GM19035 (cell line): ENCODE data around the gene WNT11.
A peak's percentile ranks its signal among the peaks of the same experiment; 100 is the strongest.

Experiments used
- ATAC-seq: cut with Tn5 transposase; IDR thresholded peaks from one replicate; pipeline ENCODE4 v1.9.1; 2021; ENCODE audit not compliant: unreplicated experiment

The WNT11 gene

GRCh38 chr11:76238551-76238950 lies 32.2 kb upstream of the WNT11 start:
- ATAC-seq: no peak

DNA sequence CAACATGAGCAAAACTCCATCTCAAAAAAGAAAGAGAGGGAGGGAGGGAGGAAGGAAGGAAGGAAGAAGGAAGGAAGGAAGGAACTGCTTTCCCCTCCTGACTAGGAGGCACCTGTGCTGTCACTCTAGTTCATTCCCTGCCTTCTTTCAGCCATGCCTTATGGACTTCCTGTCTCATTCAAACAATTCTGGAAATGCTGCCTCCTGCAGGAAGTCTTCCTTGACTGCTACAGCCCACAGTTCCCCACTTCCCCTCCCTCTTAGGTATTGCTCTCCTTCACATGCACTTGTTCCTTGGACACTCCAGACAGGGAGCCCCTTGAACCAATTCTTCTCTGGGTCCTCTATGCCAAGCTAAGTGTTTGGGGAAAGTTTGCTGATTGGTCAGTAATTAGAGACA lies 31.6 kb upstream of the WNT11 start:
- no peak for ATAC-seq

DNA sequence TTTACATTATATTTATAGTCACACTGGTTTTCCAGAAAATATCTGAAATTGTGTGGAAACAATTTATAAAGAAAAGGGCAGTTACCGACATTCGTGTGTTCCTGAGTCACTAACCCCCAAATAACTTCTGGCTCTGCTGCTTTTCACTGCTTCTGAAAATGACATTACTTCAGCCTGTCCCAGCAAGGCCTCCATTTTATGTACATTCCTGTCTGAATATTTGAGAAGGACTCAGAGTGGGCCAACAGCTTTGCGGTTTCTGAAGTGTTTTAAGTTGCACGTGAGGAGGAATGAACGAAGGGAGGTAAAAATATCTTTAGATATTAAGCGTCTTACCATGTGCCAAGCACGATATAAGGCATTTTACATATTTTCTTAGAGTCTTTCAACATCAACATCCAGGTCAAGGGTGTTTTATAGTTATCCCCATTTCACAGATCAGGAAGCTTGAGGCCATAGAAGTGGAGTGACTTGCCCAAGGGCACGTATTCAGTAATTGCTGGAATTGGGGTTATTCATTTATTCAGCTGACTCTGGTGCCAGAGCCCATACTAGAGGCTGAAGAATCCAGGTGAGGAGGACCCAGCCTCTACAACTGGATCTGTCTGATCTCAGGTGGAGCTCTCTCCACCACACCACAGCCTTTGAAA lies 30.8 kb upstream of the WNT11 start:
- ATAC-seq: no peak

DNA sequence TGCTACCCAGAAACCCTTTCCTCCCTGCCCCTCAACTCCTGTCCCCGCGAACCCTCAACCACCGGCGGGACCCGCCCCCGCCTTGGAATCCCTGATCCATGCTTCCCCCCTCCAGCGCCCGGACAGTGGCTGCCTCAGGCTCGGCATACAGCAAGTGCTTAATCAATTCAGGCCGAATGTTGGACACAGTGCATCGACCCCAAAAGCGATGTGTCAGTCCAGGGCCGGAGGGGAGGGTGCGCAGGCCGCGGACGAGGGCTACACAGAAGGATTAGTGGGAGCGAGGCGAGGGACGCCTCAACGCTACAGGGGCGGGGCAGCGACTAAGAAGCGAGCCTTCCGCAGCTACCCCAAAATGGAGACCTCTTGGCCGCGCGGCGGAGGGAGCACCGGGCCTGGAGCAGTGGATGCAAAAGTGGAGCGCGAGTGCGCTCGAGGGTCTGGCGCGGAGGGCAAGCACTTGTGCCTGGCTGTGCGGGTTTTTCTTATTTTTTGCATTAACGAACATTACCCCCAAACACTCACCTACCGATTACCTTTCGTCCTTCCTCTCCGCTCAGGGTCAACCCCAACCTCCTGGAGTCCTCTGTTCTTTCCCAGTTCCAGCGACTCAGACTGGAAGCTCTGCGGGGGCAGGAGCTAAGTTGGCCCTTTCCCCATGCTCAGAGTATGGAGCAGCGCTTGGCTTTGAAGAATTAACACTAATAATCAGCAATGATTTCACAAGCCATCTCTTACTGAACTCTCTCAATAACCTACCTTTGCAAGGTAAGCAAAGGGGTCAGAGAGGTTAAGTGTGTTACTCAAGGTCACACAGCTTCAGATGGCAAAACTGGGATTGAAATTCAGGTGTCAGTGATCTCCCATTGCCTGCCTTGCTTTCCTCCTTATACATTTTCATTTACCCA lies 30.0 kb upstream of the WNT11 start:
- ATAC-seq: peak; percentile 12

DNA sequence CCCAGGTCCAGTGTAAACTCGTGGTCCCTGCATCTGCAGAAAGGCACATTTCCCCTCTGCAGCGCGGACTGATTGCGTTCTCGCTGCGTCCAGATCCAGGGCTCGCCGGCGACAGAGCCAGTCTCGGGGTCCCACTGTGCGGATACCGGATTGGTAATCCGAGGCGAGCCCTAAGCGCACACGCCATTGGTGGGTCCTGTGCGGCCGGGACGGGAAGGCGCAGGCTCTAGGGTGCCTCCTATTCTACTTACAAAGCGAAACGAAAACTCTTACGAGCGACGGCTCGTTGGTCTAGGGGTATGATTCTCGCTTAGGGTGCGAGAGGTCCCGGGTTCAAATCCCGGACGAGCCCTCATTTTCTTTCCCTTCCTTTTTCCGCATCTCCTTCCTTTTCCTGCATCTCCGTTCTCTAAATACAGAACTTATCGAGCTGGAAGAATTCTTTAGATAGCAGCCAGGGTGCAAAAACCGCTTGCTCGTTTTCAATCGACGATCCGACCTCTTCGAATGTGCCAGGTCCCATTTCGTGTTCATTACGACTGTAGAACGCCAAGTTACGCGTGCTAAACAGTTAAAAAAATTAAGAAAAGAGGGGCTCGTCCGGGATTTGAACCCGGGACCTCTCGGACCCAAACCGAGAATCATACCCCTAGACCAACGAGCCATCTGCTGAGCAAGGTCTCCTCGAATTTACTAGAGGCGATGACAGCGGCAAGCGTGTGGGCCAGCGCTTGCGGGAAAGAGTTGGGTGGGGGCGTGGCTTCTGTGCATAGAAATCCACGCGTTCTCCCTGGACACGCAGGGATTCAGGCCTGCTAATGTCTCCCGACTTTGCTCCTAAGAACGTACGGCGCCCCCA lies 29.2 kb upstream of the WNT11 start:
- ATAC-seq: peak; percentile 65

GRCh38 chr11:76234416-76235232 lies 28.3 kb upstream of the WNT11 start:
- ATAC-seq: peak; percentile 27

DNA sequence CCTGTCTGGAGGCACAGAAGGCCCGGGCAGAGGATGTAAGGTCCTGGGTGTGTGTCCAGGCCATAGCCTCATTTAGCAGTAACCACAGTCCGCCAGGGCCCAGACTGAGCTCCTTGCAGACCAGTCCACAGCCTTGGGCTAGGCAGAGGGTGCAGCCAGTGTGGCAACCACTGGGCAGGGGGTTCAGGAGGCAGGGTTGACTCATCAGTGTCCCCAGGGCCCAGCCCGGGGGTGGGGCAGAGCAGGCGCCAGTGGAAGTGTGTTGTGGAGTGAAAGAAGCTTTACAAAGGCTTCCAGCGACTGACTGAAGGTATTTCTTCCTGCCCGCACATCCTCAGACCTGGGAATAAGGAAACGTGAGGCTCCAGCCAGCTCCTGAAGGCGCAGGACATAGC lies 27.7 kb upstream of the WNT11 start:
- no peak for ATAC-seq

GRCh38 chr11:76233196-76233921 lies 27.1 kb upstream of the WNT11 start:
- ATAC-seq: no peak

DNA sequence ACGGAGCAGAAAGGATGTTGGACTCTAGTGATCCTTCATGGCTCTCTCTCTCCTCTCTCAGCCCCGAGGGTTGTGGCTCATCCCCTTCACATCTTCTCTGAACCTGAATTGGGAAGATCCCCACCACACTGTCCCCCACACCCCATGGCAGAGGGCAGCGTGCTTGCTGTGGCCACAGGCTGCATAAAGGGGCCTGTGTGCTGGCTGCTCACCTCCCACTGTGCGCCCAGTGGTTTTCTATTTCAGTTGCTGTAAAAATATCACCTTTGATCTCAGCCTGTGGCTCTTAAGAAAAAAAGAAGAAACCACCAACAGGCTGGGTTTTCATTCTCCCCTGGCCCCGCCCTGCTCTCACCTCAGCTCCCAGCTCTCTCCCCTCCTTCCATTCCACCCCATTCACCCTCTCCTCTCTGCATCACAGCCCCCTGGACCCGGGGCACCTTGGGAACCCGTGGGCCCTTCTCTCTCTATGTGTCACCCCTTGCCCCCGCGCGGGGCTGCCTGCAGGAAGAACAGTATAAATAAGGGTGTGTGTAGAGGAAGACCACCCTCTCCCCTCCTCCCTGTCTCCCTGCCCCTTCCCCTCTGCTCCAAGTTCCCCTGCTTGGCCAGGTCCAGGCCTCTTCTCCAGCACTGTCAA lies 25.8 kb upstream of the WNT11 start:
- no peak for ATAC-seq

- no peak for ATAC-seq
Observed at GRCh38 chr11:76231121-76231738, 24.9 kb upstream of the WNT11 start.

- ATAC-seq: no peak
Observed at GRCh38 chr11:76230392-76230791, 24.1 kb upstream of the WNT11 start.

- no peak for ATAC-seq
Observed at GRCh38 chr11:76229690-76230240, 23.5 kb upstream of the WNT11 start.

GRCh38 chr11:76228875-76229149 lies 22.5 kb upstream of the WNT11 start:
- no peak for ATAC-seq

GRCh38 chr11:76228071-76228874 lies 22.0 kb upstream of the WNT11 start:
- no peak for ATAC-seq

DNA sequence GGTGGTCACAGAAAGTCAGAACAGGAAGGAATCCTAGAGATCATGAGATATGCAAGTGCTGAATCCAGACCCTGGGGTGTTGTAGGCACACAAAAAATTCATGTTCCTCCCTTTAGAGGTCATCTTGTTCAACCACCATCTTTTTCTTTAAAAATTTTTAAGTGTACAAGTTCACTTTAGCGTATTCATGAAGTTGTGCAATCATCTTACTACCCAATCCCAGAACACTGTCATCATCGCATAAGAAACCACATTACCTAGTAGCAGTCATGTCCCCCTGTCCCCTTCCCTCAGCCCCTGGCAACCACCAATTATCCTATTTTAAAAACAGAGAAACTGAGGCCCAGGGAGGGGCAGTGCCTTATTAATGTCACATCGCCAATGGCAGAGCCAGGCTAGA lies 20.3 kb upstream of the WNT11 start:
- ATAC-seq: no peak

DNA sequence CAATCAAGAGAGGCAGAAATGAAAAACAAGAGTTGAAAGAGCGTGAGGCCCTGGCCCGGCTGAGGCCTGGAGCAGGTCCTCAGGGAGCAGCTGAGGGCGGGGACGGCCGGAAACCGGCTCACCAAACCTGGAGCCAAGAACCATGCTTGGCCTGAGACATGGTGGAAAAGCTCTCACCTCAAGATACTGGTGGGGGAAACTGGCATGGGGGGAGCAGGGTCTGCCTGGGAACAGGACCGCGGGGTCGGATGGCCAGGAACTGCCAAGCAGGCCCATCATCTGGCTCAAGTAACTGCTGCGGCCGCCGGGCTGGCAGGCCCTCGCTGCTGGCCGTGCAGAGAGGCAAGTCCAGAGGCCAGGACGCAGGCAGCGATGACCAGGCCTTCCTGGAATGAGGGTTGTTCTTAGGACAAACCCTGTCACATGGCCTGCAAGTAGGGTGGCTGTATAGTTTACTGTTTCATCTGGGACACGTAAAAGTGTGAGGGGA lies 18.9 kb upstream of the WNT11 start:
- ATAC-seq: no peak

DNA sequence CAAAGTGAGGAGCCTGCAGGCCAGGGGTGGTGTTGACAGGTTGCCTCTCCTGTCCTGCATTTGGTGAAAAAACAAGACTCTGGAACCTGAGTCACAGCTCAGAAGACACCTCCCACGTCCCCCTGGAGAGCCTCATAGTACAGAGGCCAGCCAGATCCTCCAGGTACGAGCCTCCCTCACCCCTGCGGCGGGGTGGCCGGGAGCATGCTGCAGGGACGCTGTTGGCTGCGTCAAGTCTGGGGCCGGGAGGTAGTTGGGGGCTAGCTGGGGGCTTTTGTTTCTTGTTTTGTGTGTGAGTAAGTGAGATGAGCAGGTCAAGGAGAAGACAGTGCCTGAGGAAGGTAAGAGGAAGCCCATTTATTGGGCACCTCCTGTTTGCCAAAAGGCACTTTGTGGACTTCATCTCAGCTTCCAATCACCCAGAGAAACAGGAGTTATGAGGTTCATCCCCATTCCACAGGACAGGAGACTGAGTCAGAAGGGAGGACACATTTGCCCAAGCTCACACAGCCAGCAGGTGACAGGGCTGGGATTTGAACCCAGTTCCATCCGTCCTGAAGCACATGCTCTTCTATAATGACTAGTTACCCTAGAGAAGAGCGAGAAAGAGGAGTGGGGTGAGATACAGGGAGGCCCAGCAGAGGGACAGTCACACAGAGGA lies 18.3 kb upstream of the WNT11 start:
- ATAC-seq: no peak

GRCh38 chr11:76221365-76221764 lies 15.1 kb upstream of the WNT11 start:
- no peak for ATAC-seq
